GM12878 (cell line): ENCODE measurements around the gene ETS1. TPM values are rescaled to one million over a fixed set of nuclear protein-coding genes. Genes with fewer than 3 reads are reported as not detected.

Source experiments
- ATAC-seq: fragments of 200-7000 bp; cut with Tn5 transposase; 3 replicates; pipeline ENCODE4 v1.9.1; 2020; ENCODE audit warnings: mild to moderate bottlenecking, moderate library complexity
- BruUV-seq: library from RNA; stranded (reverse); fragments of 400-500 nt; replicated peaks from 2 replicates; lab custom pipeline; 2021; lab: Mats Ljungman, UMichigan
- CTCF ChIA-PET: fragments of 300-600 bp; sonication (Branson Sonifier 250); formaldehyde crosslinking; extraction: SDS; loops from one replicate; lab custom pipeline; 2021; ENCODE audit warnings: inconsistent platforms; lab: Yijun Ruan, JAX
- POLR2A ChIA-PET: fragments of 350-600 bp; formaldehyde crosslinking; extraction: SDS; loops from one replicate; lab custom pipeline; 2021; ENCODE audit warnings: inconsistent platforms; lab: Charles Lee
- RAD21 ChIA-PET: fragments of 300-600 bp; sonication (Branson Sonifier 250); formaldehyde crosslinking; loops from one replicate; lab custom pipeline; 2023; ENCODE audit warnings: antibody characterized with exemption; ENCODE audit not compliant: unreplicated experiment; lab: Charles Lee
- SMC1A ChIA-PET: fragments of 300-600 bp; sonication (Branson Sonifier 250); formaldehyde crosslinking; loops from one replicate; lab custom pipeline; 2023; ENCODE audit not compliant: unreplicated experiment, uncharacterized antibody; lab: Charles Lee
- DNase-seq: peaks from one replicate; pipeline ENCODE4 v3.0.0-alpha.2; 2011; ENCODE audit warnings: low read depth, low spot score
- FAIRE-seq: peaks from 3 replicates; lab custom pipeline; 2011; peaks lifted over from hg19 to GRCh38; lab: Jason Lieb, UNC
- H2AFZ ChIP-seq: 2 replicates; pipeline ENCODE4 v1.6.0; 2011; ENCODE audit warnings: low read depth, low read length, control low read depth; ENCODE audit not compliant: control insufficient read depth
- H3K27ac ChIP-seq: 2 replicates; pipeline ENCODE4 v1.5.1; 2011; ENCODE audit warnings: control low read depth; ENCODE audit not compliant: control insufficient read depth, insufficient read depth
- H3K27me3 ChIP-seq, 2 experiments: replicated peaks in 1 of 2; 2 replicates each; pipeline versions ENCODE4 v1.6.0 to v1.6.1; 2011; ENCODE audit warnings: low read length in 1 of 2; ENCODE audit not compliant: control insufficient read depth in 2 of 2, insufficient read depth in 2 of 2
- H3K36me3 ChIP-seq, 2 experiments: 2 replicates each; pipeline ENCODE4 v1.5.1; 2011; ENCODE audit warnings: low read length in 1 of 2; ENCODE audit not compliant: control insufficient read depth in 2 of 2, insufficient read depth in 2 of 2
- H3K4me1 ChIP-seq: 2 replicates; pipeline ENCODE4 v1.6.1; 2011; ENCODE audit warnings: mild to moderate bottlenecking, low read length, moderate library complexity, mixed read lengths; ENCODE audit not compliant: control insufficient read depth, insufficient read depth
- H3K4me2 ChIP-seq: 2 replicates; pipeline ENCODE4 v1.6.0; 2011; ENCODE audit warnings: control low read depth; ENCODE audit not compliant: control insufficient read depth, insufficient read depth
- H3K4me3 ChIP-seq: fragments of 200-600 bp; sonication (generic); 2 replicates; pipeline ENCODE4 v1.5.1; 2016
- H3K79me2 ChIP-seq: 2 replicates; pipeline ENCODE4 v1.6.0; 2011; ENCODE audit warnings: low read length; ENCODE audit not compliant: control insufficient read depth, insufficient read depth
- H3K9ac ChIP-seq: 2 replicates; pipeline ENCODE4 v1.8.0; 2011; ENCODE audit warnings: low read length, control low read depth, mixed read lengths; ENCODE audit not compliant: control insufficient read depth, insufficient read depth
- H3K9me3 ChIP-seq: replicated peaks from 3 replicates; pipeline ENCODE4 v1.5.1; 2011; ENCODE audit warnings: mild to moderate bottlenecking, low read length; ENCODE audit not compliant: control insufficient read depth, insufficient read depth
- H4K20me1 ChIP-seq: 2 replicates; pipeline ENCODE4 v1.6.0; 2011; ENCODE audit not compliant: control insufficient read depth, insufficient read depth
- BCLAF1 ChIP-seq: fragments of 450-650 bp; IDR thresholded peaks from 2 replicates; pipeline ENCODE4 v1.6.1; 2017; ENCODE audit warnings: antibody characterized with exemption, mild to moderate bottlenecking, moderate library complexity
- BMI1 ChIP-seq: fragments of 450-650 bp; IDR thresholded peaks from 2 replicates; pipeline ENCODE4 v1.6.1; 2016; ENCODE audit warnings: mild to moderate bottlenecking, moderate library complexity, borderline replicate concordance
- CBFB ChIP-seq: IDR thresholded peaks from 2 replicates; pipeline ENCODE4 v1.6.1; 2016; ENCODE audit warnings: antibody characterized with exemption, low read depth
- GATAD2B ChIP-seq: fragments of 450-650 bp; conservative IDR thresholded peaks from 2 replicates; pipeline ENCODE4 v1.6.1; 2017; ENCODE audit warnings: low read depth, mild to moderate bottlenecking, moderate library complexity
- KLF5 ChIP-seq: fragments of 450-650 bp; IDR thresholded peaks from 2 replicates; pipeline ENCODE4 v1.6.1; 2014; ENCODE audit warnings: mild to moderate bottlenecking; ENCODE audit not compliant: partially characterized antibody
- WGBS: methylation state at CpG from one replicate; pipeline ENCODE4 v1.1.6; 2016; ENCODE audit warnings: low lambda C conversion rate; ENCODE audit not compliant: insufficient replicate concordance, insufficient coverage; ENCODE audit errors: missing lambda C conversion rate; 5-methylcytosine and 5-hydroxymethylcytosine counted together
- in situ Hi-C: fragments of 300-500 bp; cut with MboI; formaldehyde crosslinking; loops from 9 replicates; pipeline ENCODE4 v1.14.3; 2018; ENCODE audit warnings: mixed read lengths
- intact Hi-C: fragments of 100-400 bp; cut with micrococcal nuclease; formaldehyde crosslinking; loops from one replicate; pipeline ENCODE4 v1.14.2; 2022; ENCODE audit not compliant: unreplicated experiment
- polyA plus RNA-seq, 11 experiments: library from polyadenylated mRNA; depleted of rRNA in 4 of 11; unstranded in 6 of 11; stranded (reverse) in 5 of 11; fragments of >200 nt; fragmentation: Nextera tagmentation in 4 of 11; fragmentation: Illumina TruSeq in 1 of 11; extraction: Ambion mirVana in 4 of 11; extraction: Trizol in 1 of 11; gene quantifications; 1 replicate in 1 of 11; 2 replicates in 10 of 11; pipeline versions ENCODE4 v1.2.1 to v1.2.3, GENCODE V29; 2011 to 2016; ENCODE audit warnings: inconsistent platforms in 2 of 11, missing spikeins in 2 of 11, low read depth in 1 of 11
- total RNA-seq, 4 experiments: library from RNA; depleted of rRNA in 3 of 4; stranded (reverse); fragments of >200 nt in 3 of 4; fragmentation: Illumina TruSeq in 1 of 4; extraction: Trizol in 1 of 4; gene quantifications; 2 replicates each; pipeline versions ENCODE4 v1.2.1 to v1.2.3, GENCODE V29; 2013 to 2021

ETS1 gene
- total and polyA plus RNA-seq, 10 of the 15 experiments (the other 5 are each of a cell fraction or from before 2014, with no cell fraction given): 12.5 to 112 (median 55.5) TPM

- ChIA-PET SMC1A (interaction anchor here (0.7 to 10.6 kb wide), 2 partner anchors 40 to 131 kb away, joined by 3 to 154 read pairs; no protein-coding TSS in a partner anchor), POLR2A (no interaction called here), RAD21 (interaction anchor here (11.1 kb wide), 1 partner anchor 42 kb away, joined by 144 read pairs; no protein-coding TSS in a partner anchor), CTCF (no interaction called here)
- H3K27ac ChIP-seq: no peak overlapping the region
- FAIRE-seq: no peak
- H4K20me1 ChIP-seq: no peaks in the 10 kb centered on the region
- TF ChIP-seq KLF5 (no peak), BMI1 (no peak), GATAD2B (no peak), BCLAF1 (no peak), CBFB (no peak)
- DNase-seq: no peak
- intact Hi-C loops: loop anchor here (10.0 kb wide), 1 partner anchor 302 kb away; no protein-coding TSS in a partner anchor
- H3K9me3 ChIP-seq: peaks cover 4% of the 10 kb centered on the region; the same call in 2 of the 3 replicates
- peaks cover 64% of the 10 kb centered on the region for H3K79me2 ChIP-seq
- peaks cover 15 to 45% of the 10 kb centered on the region in 2 experiments for H3K36me3 ChIP-seq
- H3K4me1 ChIP-seq: peaks cover 64% of the 10 kb centered on the region
- H3K4me3 ChIP-seq: no peak overlapping the region
- 23% methylated on average over 3 of the region's 3 CpGs for WGBS
- no peaks in the 10 kb centered on the region for H3K27me3 ChIP-seq
- ATAC-seq: no peak
- no peak overlapping the region for H3K9ac ChIP-seq
- H2AFZ ChIP-seq: no peak overlapping the region
- no TSS peak for BruUV-seq
- in situ Hi-C loops: no loop called here
- no peak overlapping the region for H3K4me2 ChIP-seq
Measured at GRCh38 chr11:128477278-128477677, 110.1 kb downstream of the ETS1 start.
